HG03025 (cell line): ENCODE data around the gene LARP4.
"Not testable (repeated sequence)": the region's sequence is repeated elsewhere in the genome, so short reads cannot be mapped to it uniquely, and the experiment has no call there.

Experiments used
- ATAC-seq: cut with Tn5 transposase; IDR thresholded peaks from one replicate; pipeline ENCODE4 v1.9.1; 2021; ENCODE audit warnings: mild to moderate bottlenecking, moderate library complexity; ENCODE audit not compliant: unreplicated experiment, low FRiP score

The LARP4 gene

DNA sequence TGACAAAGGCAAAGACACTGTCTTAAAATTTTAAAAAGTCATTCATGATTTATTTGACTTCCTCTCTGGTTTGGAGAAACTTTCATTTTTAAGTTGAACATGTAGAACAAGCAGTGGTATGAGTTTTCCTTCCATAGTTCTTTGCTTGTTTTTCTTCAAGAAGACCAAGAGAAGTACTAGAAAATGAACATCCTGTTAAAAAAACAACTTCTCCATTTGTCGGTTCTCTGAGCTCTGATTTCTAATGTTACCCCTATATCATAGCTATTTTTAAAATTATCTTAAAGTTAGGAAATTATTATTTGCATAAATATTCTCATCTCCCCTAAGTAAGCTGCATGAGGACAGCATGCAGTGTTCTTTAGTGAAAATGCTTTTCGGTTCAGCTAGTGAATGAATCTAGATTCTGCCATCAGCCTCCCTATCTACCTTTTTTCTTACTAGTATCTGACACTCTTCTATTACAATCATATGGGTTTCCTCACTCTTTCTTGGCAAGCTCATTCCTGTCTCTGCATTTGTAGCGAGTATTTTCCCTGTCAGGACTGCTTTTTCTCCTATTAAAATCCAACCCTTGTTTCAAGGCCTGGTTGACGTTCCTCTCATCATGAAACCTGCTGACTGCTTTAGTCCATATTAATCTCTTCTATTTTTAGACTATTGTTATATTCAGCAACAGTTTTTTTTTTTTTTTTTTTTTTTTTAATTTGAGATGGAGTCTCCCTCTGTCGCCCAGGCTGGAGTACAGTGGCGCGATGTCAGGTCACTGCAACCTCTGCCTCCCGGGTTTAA is 119.9 kb downstream of the LARP4 start:
- ATAC-seq: no peak

- not testable (repeated sequence) for ATAC-seq
Observed at GRCh38 chr12:50521781-50522180, 121.1 kb downstream of the LARP4 start.

- no peak for ATAC-seq
Observed at GRCh38 chr12:50523772-50524171, 123.1 kb downstream of the LARP4 start.

DNA sequence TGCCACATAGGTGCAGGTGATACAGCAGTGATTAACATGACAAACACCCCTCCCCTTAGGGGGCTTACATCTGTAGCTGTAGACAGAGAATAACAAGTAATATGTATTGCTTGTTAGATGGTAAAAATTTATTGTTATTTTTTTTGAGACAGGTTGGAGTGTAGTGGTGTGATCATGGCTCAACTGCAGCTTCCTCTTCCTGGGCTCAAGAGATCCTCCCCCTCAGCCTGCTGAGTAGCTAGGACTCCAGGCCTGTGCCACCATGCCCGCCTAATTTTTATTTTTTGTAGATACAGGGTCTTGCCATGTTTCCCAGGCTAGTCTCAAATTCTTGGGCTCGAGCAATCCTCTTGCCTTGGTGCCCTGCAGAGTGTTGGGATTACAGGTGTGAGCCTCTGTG is 123.9 kb downstream of the LARP4 start:
- ATAC-seq: no peak

DNA sequence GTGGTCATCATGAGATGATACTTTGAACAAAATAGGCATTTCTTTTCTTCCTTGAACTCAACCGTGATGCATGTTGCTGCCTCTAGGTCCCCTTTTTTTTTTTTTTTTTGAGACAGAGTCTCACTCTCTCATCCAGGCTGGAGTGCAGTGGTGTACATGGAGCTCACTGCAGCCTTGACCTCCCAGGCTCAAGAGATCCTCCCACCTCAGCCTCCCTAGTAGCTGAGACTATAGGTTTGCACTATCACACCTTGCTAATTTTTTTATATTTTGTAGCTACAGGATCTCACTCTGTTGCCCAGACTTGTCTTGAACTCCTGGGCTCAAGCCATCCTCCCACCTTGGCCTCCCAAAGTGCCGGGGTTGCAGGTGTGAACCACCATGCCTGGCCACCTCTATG is 124.7 kb downstream of the LARP4 start:
- no peak for ATAC-seq

- ATAC-seq: no peak
Observed at GRCh38 chr12:50527359-50527726, 126.7 kb downstream of the LARP4 start.

GRCh38 chr12:50528800-50529199 is 128.1 kb downstream of the LARP4 start:
- ATAC-seq: no peak

DNA sequence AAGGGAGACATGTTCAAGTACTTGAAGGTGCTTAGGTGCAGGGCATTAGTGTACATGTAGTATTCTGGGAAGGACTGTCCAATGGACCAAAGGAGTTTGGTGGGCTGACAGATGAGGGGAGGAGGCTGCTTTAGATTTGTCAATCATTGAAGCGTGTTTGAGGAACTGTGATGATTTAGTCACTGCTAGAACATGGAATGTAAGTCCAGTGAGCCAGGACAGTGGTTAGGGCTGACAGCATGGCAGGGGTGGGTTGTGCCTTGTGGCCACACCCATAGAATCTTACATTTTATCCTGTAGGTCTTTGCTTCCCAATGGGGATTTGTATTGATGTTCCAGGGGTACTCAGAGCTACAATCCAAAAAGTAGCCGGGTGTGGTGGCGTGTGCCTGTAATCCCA is 128.7 kb downstream of the LARP4 start:
- no peak for ATAC-seq
